ENCODE data around the gene CYP27B1.

GRCh38 chr12:57741844-57742738 lies 24.8 kb downstream of the CYP27B1 start:
- TF ChIP-seq CTCF (IDR thresholded peaks at IDR 0.05) (no peak), POLR2A (IDR thresholded peaks at IDR 0.05) (no peak), POLR2AphosphoS5 (IDR thresholded peaks at IDR 0.05) (no peak)

Data from suprapubic skin (tissue), 4 donors.